Esophagus (tissue), 2 donors: Measurements from ENCODE around the gene SERPINA1. TPM values are rescaled to one million over a fixed set of nuclear protein-coding genes. Genes with fewer than 3 reads are reported as not detected.

ENCODE experiments used
- H3K27ac ChIP-seq, 2 donors: one replicate each; pipeline ENCODE4 v1.5.1; 2013; ENCODE audit warnings: low read depth in 2 of 2, mild to moderate bottlenecking in 2 of 2, inconsistent platforms in 1 of 2, low read length in 1 of 2, moderate library complexity in 1 of 2
- H3K27me3 ChIP-seq, 2 donors: one replicate each; pipeline ENCODE4 v1.6.1; 2013; ENCODE audit warnings: low read length in 2 of 2, control low read depth in 1 of 2, mild to moderate bottlenecking in 1 of 2; ENCODE audit not compliant: insufficient read depth in 2 of 2, control insufficient read depth in 1 of 2
- H3K36me3 ChIP-seq, 2 donors: one replicate each; pipeline ENCODE4 v1.6.1; 2013; ENCODE audit warnings: low read length in 1 of 2; ENCODE audit not compliant: control insufficient read depth in 2 of 2, insufficient read depth in 2 of 2
- H3K4me1 ChIP-seq, 2 donors: one replicate each; pipeline ENCODE4 v1.6.1; 2013; ENCODE audit warnings: low read length in 1 of 2; ENCODE audit not compliant: control insufficient read depth in 2 of 2, insufficient read depth in 2 of 2
- H3K4me3 ChIP-seq, 2 donors: one replicate each; pipeline ENCODE4 v1.5.1; 2013; ENCODE audit warnings: low read length in 2 of 2, mild to moderate bottlenecking in 2 of 2, low read depth in 1 of 2, moderate library complexity in 1 of 2
- H3K9me3 ChIP-seq, 2 donors: one replicate each; pipeline ENCODE4 v1.6.1; 2013; ENCODE audit warnings: mild to moderate bottlenecking in 2 of 2, low read depth in 1 of 2, low read length in 1 of 2, moderate library complexity in 1 of 2; ENCODE audit not compliant: control insufficient read depth in 2 of 2, insufficient read depth in 1 of 2
- WGBS, 2 donors: extraction: QIAGEN DNeasy Blood & Tissue Kit; methylation state at CpG; one replicate each; pipeline ENCODE4 v1.1.7; 2013; 5-methylcytosine and 5-hydroxymethylcytosine counted together
- polyA plus RNA-seq, 2 donors: library from polyadenylated mRNA; stranded (reverse); fragments of 200-250 nt; gene quantifications; one replicate each; pipeline ENCODE4 v1.2.3, GENCODE V29; 2013
- donor health status: healthy with polysubstance abuse.
- donor health status: Bipolar disorder and iron deficiency.

The SERPINA1 gene
- polyA plus RNA-seq, 2 donors, result 1.5 to 2.2 TPM

DNA sequence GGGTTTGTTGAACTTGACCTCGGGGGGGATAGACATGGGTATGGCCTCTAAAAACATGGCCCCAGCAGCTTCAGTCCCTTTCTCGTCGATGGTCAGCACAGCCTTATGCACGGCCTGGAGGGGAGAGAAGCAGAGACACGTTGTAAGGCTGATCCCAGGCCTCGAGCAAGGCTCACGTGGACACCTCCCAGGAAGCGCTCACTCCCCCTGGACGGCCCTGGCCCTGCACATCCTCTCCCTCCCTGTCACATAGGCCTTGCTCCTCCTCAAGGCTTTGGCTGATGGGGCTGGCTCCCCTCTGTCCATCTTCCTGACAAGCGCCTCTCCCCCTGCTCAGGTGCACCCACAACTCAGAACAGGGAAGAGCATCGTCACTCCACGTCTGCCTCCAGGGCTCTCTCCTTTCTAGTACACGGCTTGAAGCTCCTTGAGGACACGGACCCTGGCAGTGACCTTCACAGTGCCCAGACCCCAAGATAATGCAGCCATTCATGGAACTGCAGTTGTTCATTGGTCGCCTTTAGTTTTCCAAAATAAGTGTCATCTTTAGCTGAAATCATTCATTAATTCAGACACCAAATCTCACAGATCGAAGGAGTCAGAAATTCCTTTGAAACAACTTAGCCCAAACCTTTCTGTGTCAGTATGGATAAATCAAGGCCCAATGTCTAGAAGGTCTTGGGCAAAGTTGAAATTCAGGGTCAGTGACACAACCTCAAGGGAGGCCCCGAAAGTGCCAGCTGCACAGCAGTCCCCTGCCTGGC lies 9.7 kb downstream of the SERPINA1 start:
- Histone ChIP-seq H3K36me3 (no peaks in the 10 kb centered on the region), H3K27ac (no peak overlapping the region), H3K4me1 (no peaks in the 10 kb centered on the region), H3K9me3 (no peaks in the 10 kb centered on the region), H3K27me3 (peaks cover 0 to 3% of the 10 kb centered on the region in 2 donors), H3K4me3 (no peak overlapping the region)
- WGBS, 2 donors, result 80 to 85% methylated on average over 17 of the region's 17 CpGs

DNA sequence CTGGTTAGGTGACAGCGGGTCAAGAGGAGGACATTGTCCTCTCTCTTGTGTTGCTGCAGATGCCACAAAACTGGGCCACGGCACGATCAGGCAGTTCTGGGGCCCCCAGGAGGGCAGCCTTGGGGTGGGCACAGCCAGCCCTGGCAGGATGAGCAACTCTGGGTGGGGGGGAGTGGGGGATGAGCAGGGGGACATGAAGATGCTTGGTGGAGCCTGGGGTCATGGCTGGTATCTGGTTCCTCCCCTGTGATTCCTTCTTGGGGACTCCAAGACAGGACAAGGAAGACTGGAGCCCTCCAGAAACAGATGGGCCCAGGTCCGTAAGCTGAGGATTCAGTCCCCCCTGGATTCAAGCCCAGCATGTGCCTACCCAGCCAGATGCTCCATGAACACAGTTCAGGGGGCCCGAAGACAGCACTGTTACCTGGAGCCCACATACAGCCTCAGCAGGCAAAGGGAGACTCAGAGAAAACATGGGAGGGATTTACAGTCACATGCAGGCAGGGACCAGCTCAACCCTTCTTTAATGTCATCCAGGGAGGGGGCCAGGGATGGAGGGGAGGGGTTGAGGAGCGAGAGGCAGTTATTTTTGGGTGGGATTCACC lies 10.4 kb downstream of the SERPINA1 start:
- no peaks in the 10 kb centered on the region for H3K4me1 ChIP-seq
- no peaks in the 10 kb centered on the region for H3K36me3 ChIP-seq
- H3K27me3 ChIP-seq, result peaks cover 0 to 3% of the 10 kb centered on the region in 2 donors
- no peaks in the 10 kb centered on the region for H3K9me3 ChIP-seq
- H3K4me3 ChIP-seq, result no peak overlapping the region
- 88 to 91% methylated on average over 6 of the region's 6 CpGs for WGBS, 2 donors
- no peak overlapping the region for H3K27ac ChIP-seq

DNA sequence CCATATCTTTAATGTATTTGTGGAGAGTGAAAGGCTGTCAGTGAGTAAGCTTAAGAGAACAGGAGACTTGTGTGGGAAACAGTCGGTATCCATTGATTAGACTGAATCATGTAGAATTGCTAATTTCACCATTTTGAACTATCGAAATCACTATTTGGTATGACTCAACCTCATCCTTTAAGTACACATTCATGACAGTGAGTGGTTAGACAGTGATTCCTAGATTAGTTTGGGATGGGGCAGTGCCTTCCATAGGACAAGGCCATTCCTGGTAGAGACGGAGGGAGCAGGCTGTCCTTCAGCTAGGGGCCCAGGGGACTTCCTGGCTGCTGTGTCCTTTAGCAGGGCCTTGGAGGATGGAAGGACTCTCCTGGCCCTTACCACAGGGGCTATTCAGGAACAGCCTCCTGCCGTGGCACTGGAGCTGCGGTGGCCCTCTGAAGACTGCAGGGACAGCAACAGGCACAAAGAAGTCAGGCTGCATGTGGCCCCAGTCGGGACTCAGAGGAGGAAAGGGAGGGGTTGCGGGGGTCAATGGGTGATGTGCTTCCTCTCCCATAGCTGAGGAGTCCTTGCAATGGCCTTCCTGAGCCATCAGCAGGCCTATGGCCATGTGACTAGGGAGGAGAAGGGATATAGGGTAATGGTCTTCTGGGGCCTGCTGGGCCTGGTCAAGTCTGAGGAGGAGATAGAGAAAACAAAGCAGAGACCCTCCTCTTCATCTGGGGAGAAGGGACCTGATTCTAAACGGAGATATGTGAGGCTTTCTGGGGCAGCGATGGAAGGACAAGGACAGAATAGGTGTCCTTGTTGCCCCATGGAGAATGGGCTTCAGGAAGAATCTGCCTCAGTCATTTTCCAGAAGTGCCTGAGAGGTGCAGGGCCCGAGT lies 11.2 kb downstream of the SERPINA1 start:
- H3K36me3 ChIP-seq, result no peaks in the 10 kb centered on the region
- no peaks in the 10 kb centered on the region for H3K4me1 ChIP-seq
- H3K27me3 ChIP-seq, result peaks cover 0 to 3% of the 10 kb centered on the region in 2 donors
- WGBS, 2 donors, result 86 to 89% methylated on average over 10 of the region's 10 CpGs
- H3K4me3 ChIP-seq, result no peak overlapping the region
- H3K9me3 ChIP-seq, result no peaks in the 10 kb centered on the region
- no peak overlapping the region for H3K27ac ChIP-seq

DNA sequence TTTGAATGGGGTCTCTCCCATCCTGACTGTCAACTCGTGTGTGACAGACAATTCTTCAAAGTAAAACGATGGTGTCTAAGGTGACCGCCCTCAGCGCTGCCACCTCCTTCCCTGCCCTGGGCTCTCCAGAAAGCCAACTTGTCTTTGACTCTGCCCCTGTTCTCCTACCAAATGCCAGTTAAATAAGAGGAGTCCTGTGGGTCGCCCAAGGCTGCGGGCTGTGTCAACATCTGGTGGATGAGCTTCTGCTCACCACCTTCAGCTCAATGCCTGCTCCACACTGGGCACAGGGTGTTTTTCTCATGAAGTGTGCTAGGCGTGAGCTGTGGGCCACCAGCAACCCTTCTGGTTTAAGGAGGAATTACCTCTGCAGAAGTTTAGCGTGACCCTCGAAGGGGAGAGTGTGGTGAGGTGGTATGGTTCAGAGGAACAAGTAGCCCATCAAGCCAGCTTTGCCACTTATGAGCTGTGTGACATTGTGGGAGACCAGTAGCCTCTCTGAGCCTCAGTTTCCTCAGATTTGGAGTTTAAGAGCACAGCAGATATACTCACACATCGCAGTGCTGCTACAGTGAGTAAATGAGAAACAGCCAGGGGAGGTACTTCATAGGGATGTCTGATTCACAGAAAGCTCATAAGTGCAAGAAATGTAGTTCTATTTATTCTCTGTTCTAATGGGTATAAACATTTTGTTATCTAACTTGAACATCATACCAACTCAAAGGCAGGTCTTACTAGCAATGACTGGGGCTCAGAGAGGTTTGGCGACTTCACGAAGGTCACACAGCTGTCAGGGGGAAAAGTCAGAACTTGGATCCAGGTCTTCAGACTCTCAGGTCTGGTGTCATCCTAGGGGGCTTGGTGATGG lies 12.1 kb downstream of the SERPINA1 start:
- H3K4me3 ChIP-seq, result no peak overlapping the region
- H3K27me3 ChIP-seq, result peaks cover 0 to 3% of the 10 kb centered on the region in 2 donors
- H3K27ac ChIP-seq, result no peak overlapping the region
- 89 to 90% methylated on average over 12 of the region's 12 CpGs for WGBS, 2 donors
- no peaks in the 10 kb centered on the region for H3K4me1 ChIP-seq
- H3K36me3 ChIP-seq, result no peaks in the 10 kb centered on the region
- no peaks in the 10 kb centered on the region for H3K9me3 ChIP-seq

DNA sequence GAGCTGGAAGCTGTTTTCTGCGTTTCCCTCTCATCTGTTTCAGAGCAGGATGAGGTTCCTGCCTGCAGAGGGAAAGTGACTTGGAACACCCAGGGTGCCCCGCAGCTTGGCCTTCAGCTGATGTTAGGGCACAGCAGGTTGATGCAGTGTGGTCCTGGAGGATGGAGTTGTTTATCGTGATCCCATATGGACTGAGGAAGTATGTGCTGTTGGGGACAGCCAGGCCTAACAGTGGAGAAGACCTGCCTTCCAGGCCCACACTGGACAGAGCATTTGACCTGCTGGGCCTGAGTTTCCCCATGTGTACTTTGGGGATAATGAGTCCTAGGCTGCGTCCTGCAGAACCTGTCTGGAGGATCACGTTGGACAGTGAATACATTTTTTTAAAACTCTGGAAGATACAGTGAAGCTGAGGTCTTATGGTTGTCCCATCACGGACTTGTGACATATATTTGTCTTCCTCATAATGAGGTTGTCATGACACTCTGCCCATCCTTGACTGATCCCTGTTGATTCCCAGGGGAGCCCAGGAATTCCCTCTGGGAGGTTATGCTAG lies 12.8 kb downstream of the SERPINA1 start:
- Histone ChIP-seq H3K27me3 (peaks cover 0 to 3% of the 10 kb centered on the region in 2 donors), H3K4me3 (no peak overlapping the region), H3K4me1 (no peaks in the 10 kb centered on the region), H3K36me3 (no peaks in the 10 kb centered on the region), H3K27ac (no peak overlapping the region), H3K9me3 (no peaks in the 10 kb centered on the region)
- 76 to 82% methylated on average over 6 of the region's 6 CpGs for WGBS, 2 donors

DNA sequence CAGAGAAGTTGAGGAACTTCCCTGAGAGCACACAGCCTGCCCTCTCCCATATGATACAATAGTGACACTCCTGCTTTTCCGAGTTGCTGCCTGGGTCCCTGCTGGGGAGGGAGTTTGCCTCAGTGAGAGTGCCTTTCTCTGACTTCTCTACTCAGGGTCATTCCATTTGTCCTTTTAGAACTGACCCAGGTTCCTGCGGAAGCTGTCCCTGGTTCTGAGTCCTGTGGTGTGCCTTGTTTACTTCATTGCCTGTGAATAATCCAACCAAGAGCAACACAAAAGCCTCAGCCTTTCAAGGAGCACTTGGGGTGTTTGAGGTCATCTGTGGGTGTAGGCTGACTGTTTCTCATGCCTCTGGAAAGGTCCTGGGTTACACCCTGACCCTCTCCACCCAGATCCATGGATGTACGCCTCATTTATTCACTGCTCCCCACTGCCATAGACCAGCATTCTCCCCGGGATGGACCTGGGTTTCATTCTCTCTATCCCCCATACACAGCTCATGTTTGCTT lies 13.6 kb downstream of the SERPINA1 start:
- WGBS, 2 donors, result 77 to 85% methylated on average over 4 of the region's 4 CpGs
- H3K36me3 ChIP-seq, result no peaks in the 10 kb centered on the region

DNA sequence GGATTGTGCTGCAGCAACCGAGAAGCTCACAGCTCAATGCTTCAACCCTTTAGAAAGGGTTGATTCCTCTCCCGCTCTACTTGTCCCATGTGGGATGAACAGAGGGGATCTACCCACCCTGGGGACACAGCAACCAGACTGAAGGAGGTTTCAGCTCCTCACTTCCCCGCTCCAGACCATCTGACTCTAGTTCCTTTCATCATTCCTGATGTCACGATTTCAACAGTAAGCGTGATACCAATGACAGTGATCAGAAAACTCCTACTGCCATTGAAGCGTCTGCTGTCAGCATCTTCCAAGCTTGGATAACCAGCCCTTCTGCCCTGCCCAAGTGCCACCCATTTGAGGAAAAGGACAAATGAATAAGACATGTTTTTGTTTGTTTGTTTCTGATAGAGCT lies 14.3 kb downstream of the SERPINA1 start:
- peaks cover 0 to 3% of the 10 kb centered on the region in 2 donors for H3K27me3 ChIP-seq
- no peaks in the 10 kb centered on the region for H3K4me1 ChIP-seq
- no peaks in the 10 kb centered on the region for H3K36me3 ChIP-seq
- 91 to 92% methylated on average over 6 of the region's 6 CpGs for WGBS, 2 donors
- no peak overlapping the region for H3K27ac ChIP-seq
- H3K4me3 ChIP-seq, result no peak overlapping the region
- no peaks in the 10 kb centered on the region for H3K9me3 ChIP-seq

More for the DNA sequence above, 13.6 kb downstream of the SERPINA1 start:
- Histone ChIP-seq H3K4me3 (no peak overlapping the region), H3K4me1 (no peaks in the 10 kb centered on the region), H3K27me3 (peaks cover 0 to 3% of the 10 kb centered on the region in 2 donors), H3K9me3 (no peaks in the 10 kb centered on the region), H3K27ac (no peak overlapping the region)

DNA sequence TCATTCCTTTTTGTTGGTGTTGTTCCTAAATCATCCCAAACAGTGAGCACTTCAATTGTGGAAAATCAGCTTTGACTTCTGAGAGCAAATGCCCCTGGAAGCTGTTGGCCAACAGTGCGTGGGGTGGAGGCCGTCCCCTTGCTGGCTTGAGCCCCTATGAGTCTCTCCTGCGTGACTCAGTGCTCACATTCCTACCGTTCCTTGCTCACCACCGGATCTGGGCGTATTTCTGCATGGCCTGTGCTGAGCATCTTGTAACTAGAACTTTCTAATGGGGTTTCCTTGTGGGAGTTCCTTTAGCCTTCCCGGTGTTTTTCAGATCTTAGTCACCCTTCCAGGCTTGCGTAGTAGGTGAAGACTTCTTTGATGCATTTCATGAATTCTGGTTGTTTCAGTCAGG lies 14.7 kb downstream of the SERPINA1 start:
- peaks cover 0 to 2% of the 10 kb centered on the region in 2 donors for H3K27me3 ChIP-seq
- H3K36me3 ChIP-seq, result no peaks in the 10 kb centered on the region
- no peak overlapping the region for H3K4me3 ChIP-seq
- no peaks in the 10 kb centered on the region for H3K9me3 ChIP-seq
- no peak overlapping the region for H3K27ac ChIP-seq
- no peaks in the 10 kb centered on the region for H3K4me1 ChIP-seq
- WGBS, 2 donors, result 63 to 68% methylated on average over 8 of the region's 8 CpGs
